Stimulated activated CD4-positive, alpha-beta T cell treated with anti-CD3 and anti-CD28 coated beads, Interleukin-4, amount 100 ng/mL, for 24 hours (primary cell): Measurements from ENCODE around the gene RAPGEF2.
"Not testable (repeated sequence)": the region's sequence is repeated elsewhere in the genome, so short reads cannot be mapped to it uniquely, and the experiment has no call there.

Experiments
- DNase-seq: peaks from one replicate; pipeline ENCODE4 v3.0.0-alpha.2; 2020

RAPGEF2 gene

GRCh38 chr4:159102622-159103383 lies at the start of gene RAPGEF2:
Gene RAPGEF2, plus strand, starts transcription at chr4:159103079. Its CDS starts 1,084 bp downstream, at chr4:159104163.
- peak; percentile 87 for DNase-seq

- DNase-seq, result no peak
Observed at GRCh38 chr4:159055833-159056232, 47.0 kb upstream of the RAPGEF2 start.

GRCh38 chr4:159060161-159060560 lies 42.7 kb upstream of the RAPGEF2 start:
- no peak for DNase-seq

GRCh38 chr4:159062381-159062780 lies 40.5 kb upstream of the RAPGEF2 start:
- no peak for DNase-seq

- DNase-seq, result no peak
Observed at GRCh38 chr4:159065513-159066240, 37.2 kb upstream of the RAPGEF2 start.

GRCh38 chr4:159068139-159068538 lies 34.7 kb upstream of the RAPGEF2 start:
- DNase-seq, result not testable (repeated sequence)

GRCh38 chr4:159069922-159070321 lies 33.0 kb upstream of the RAPGEF2 start:
- no peak for DNase-seq

- no peak for DNase-seq
Observed at GRCh38 chr4:159070742-159071141, 32.1 kb upstream of the RAPGEF2 start.

- DNase-seq, result no peak
Observed at GRCh38 chr4:159071178-159071968, 31.5 kb upstream of the RAPGEF2 start.

- no peak for DNase-seq
Observed at GRCh38 chr4:159071969-159072765, 30.7 kb upstream of the RAPGEF2 start.

GRCh38 chr4:159075531-159075932 lies 27.3 kb upstream of the RAPGEF2 start:
- DNase-seq, result no peak

GRCh38 chr4:159077018-159077417 lies 25.9 kb upstream of the RAPGEF2 start:
- DNase-seq, result not testable (repeated sequence)

- no peak for DNase-seq
Observed at GRCh38 chr4:159077702-159078495, 25.0 kb upstream of the RAPGEF2 start.

GRCh38 chr4:159079074-159079473 lies 23.8 kb upstream of the RAPGEF2 start:
- no peak for DNase-seq

GRCh38 chr4:159086606-159087005 lies 16.3 kb upstream of the RAPGEF2 start:
- DNase-seq, result no peak

GRCh38 chr4:159090255-159090654 lies 12.6 kb upstream of the RAPGEF2 start:
- DNase-seq, result no peak

GRCh38 chr4:159094156-159094555 lies 8.7 kb upstream of the RAPGEF2 start:
- not testable (repeated sequence) for DNase-seq

- no peak for DNase-seq
Observed at GRCh38 chr4:159096434-159096833, 6.4 kb upstream of the RAPGEF2 start.

GRCh38 chr4:159097144-159097543 lies 5.7 kb upstream of the RAPGEF2 start:
- no peak for DNase-seq

GRCh38 chr4:159097785-159098184 lies 5.1 kb upstream of the RAPGEF2 start:
- DNase-seq, result no peak

- no peak for DNase-seq
Observed at GRCh38 chr4:159098482-159099127, 4.3 kb upstream of the RAPGEF2 start.
